Natural killer cell treated with Interleukin-12 subunit alpha and Interleukin-12 subunit beta and Interleukin-15 and Interleukin-18, amount 100 ng/mL, for 72 hours (primary cell): ENCODE results near the gene SCN7A. TPM values are rescaled to one million over a fixed set of nuclear protein-coding genes. Genes with fewer than 3 reads are reported as not detected.
"Not testable (repeated sequence)": the region's sequence is repeated elsewhere in the genome, so short reads cannot be mapped to it uniquely, and the experiment has no call there.

Source experiments
- ATAC-seq, 2 donors: fragments of 150-1000 bp; cut with Tn5 transposase in 1 of 2; sonication (Bioruptor Pico), chemical (Tn5 transposase) in 1 of 2; 2 replicates each; pipeline ENCODE4 v1.10.0; 2021
- DNase-seq: peaks from one replicate; pipeline ENCODE4 v3.0.0; 2022; ENCODE audit warnings: low spot score
- H3K27ac Mint-ChIP-seq, 2 donors: 1 replicate in 1 of 2; 2 replicates in 1 of 2; pipeline ENCODE4 v1.8.0; 2022; ENCODE audit warnings: mixed read lengths in 2 of 2, mild to moderate bottlenecking in 1 of 2, moderate library complexity in 1 of 2
- H3K27me3 Mint-ChIP-seq, 2 donors: 1 replicate in 1 of 2; 2 replicates in 1 of 2; pipeline ENCODE4 v1.8.0; 2022; ENCODE audit warnings: mixed read lengths in 2 of 2
- H3K36me3 Mint-ChIP-seq: one replicate; pipeline ENCODE4 v1.8.0; 2022; ENCODE audit warnings: mixed read lengths
- H3K4me1 Mint-ChIP-seq, 2 donors: 1 replicate in 1 of 2; 2 replicates in 1 of 2; pipeline ENCODE4 v1.8.0; 2022; ENCODE audit warnings: low read depth in 2 of 2, mixed read lengths in 2 of 2, mild to moderate bottlenecking in 1 of 2
- H3K4me3 Mint-ChIP-seq: one replicate; pipeline ENCODE4 v1.8.0; 2022; ENCODE audit warnings: mixed read lengths
- H3K9me3 Mint-ChIP-seq: 2 replicates; pipeline ENCODE4 v1.8.0; 2022; ENCODE audit warnings: mixed read lengths
- total RNA-seq, 2 donors: library from RNA; stranded (reverse); gene quantifications; one replicate each; pipeline ENCODE4 v1.2.3, GENCODE V29; 2022

The SCN7A gene
- total RNA-seq, 2 donors from 2014 or later = not detected

- H3K36me3 Mint-ChIP-seq = no peaks in the 10 kb centered on the region
- no peak overlapping the region for H3K27ac Mint-ChIP-seq
- H3K4me3 Mint-ChIP-seq = no peak overlapping the region
- ATAC-seq (no peak), DNase-seq (no peak)
- H3K27me3 Mint-ChIP-seq = peaks cover 11 to 13% of the 10 kb centered on the region in 2 donors
- no peaks in the 10 kb centered on the region for H3K9me3 Mint-ChIP-seq
- peaks cover 6% of the 10 kb centered on the region in 2 donors for H3K4me1 Mint-ChIP-seq
These were observed 120.5 kb downstream of the SCN7A start for GRCh38 chr2:166373539-166373938.

- Mint-ChIP-seq H3K36me3 (no peaks in the 10 kb centered on the region), H3K27me3 (peaks cover 8 to 13% of the 10 kb centered on the region in 2 donors), H3K4me3 (no peak overlapping the region), H3K9me3 (no peaks in the 10 kb centered on the region), H3K27ac (no peak overlapping the region), H3K4me1 (peaks cover 6% of the 10 kb centered on the region in 2 donors)
- ATAC-seq = no peak
- DNase-seq = no peak
These were observed 120.9 kb downstream of the SCN7A start for GRCh38 chr2:166373105-166373504.

- Mint-ChIP-seq H3K9me3 (no peaks in the 10 kb centered on the region), H3K4me1 (peaks cover 6% of the 10 kb centered on the region in 2 donors), H3K27me3 (peaks cover 0 to 9% of the 10 kb centered on the region in 2 donors), H3K27ac (no peak overlapping the region), H3K36me3 (no peaks in the 10 kb centered on the region), H3K4me3 (no peak overlapping the region)
- ATAC-seq = no peak
- no peak for DNase-seq
These were observed 122.0 kb downstream of the SCN7A start for GRCh38 chr2:166372046-166372445.

GRCh38 chr2:166365803-166366420, 128.1 kb downstream of the SCN7A start:
- Mint-ChIP-seq H3K9me3 (no peaks in the 10 kb centered on the region), H3K4me1 (no peaks in the 10 kb centered on the region), H3K4me3 (no peak overlapping the region), H3K36me3 (no peaks in the 10 kb centered on the region), H3K27me3 (no peaks in the 10 kb centered on the region), H3K27ac (no peak overlapping the region)
- DNase-seq (no peak), ATAC-seq (no peak)

GRCh38 chr2:166365239-166365638, 128.8 kb downstream of the SCN7A start:
- no peaks in the 10 kb centered on the region for H3K4me1 Mint-ChIP-seq
- ATAC-seq (no peak), DNase-seq (no peak)
- H3K36me3 Mint-ChIP-seq = no peaks in the 10 kb centered on the region
- no peaks in the 10 kb centered on the region for H3K9me3 Mint-ChIP-seq
- no peaks in the 10 kb centered on the region for H3K27me3 Mint-ChIP-seq
- H3K27ac Mint-ChIP-seq = no peak overlapping the region
- no peak overlapping the region for H3K4me3 Mint-ChIP-seq

- no peak overlapping the region for H3K27ac Mint-ChIP-seq
- DNase-seq (no peak), ATAC-seq (no peak)
- no peaks in the 10 kb centered on the region for H3K27me3 Mint-ChIP-seq
- H3K9me3 Mint-ChIP-seq = no peaks in the 10 kb centered on the region
- no peaks in the 10 kb centered on the region for H3K4me1 Mint-ChIP-seq
- no peaks in the 10 kb centered on the region for H3K36me3 Mint-ChIP-seq
- no peak overlapping the region for H3K4me3 Mint-ChIP-seq
These were observed 129.4 kb downstream of the SCN7A start for GRCh38 chr2:166364476-166365161.

GRCh38 chr2:166361351-166362153, 132.5 kb downstream of the SCN7A start:
- Mint-ChIP-seq H3K36me3 (no peaks in the 10 kb centered on the region), H3K9me3 (no peaks in the 10 kb centered on the region), H3K27ac (no peak overlapping the region), H3K27me3 (no peaks in the 10 kb centered on the region), H3K4me1 (no peaks in the 10 kb centered on the region), H3K4me3 (no peak overlapping the region)
- DNase-seq (no peak), ATAC-seq (no peak)

- Mint-ChIP-seq H3K4me1 (no peaks in the 10 kb centered on the region), H3K36me3 (no peaks in the 10 kb centered on the region), H3K4me3 (no peak overlapping the region), H3K27ac (no peak overlapping the region), H3K27me3 (no peaks in the 10 kb centered on the region), H3K9me3 (no peaks in the 10 kb centered on the region)
- no peak for ATAC-seq
- no peak for DNase-seq
These were observed 133.1 kb downstream of the SCN7A start for GRCh38 chr2:166360906-166361305.

GRCh38 chr2:166360426-166360825, 133.6 kb downstream of the SCN7A start:
- Mint-ChIP-seq H3K27me3 (no peaks in the 10 kb centered on the region), H3K4me3 (no peak overlapping the region), H3K9me3 (no peaks in the 10 kb centered on the region), H3K27ac (no peak overlapping the region), H3K36me3 (no peaks in the 10 kb centered on the region), H3K4me1 (no peaks in the 10 kb centered on the region)
- DNase-seq (no peak), ATAC-seq (no peak)

GRCh38 chr2:166357950-166358321, 136.1 kb downstream of the SCN7A start:
- ATAC-seq, H3K4me1 Mint-ChIP-seq, H3K36me3 Mint-ChIP-seq, H3K27ac Mint-ChIP-seq, H3K4me3 Mint-ChIP-seq, H3K9me3 Mint-ChIP-seq, H3K27me3 Mint-ChIP-seq, DNase-seq: not testable (repeated sequence)

- Mint-ChIP-seq H3K27me3 (no peaks in the 10 kb centered on the region), H3K4me1 (no peaks in the 10 kb centered on the region), H3K27ac (no peak overlapping the region), H3K4me3 (no peak overlapping the region), H3K36me3 (no peaks in the 10 kb centered on the region), H3K9me3 (peaks cover 2% of the 10 kb centered on the region)
- DNase-seq = no peak
- ATAC-seq = no peak
These were observed 136.7 kb downstream of the SCN7A start for GRCh38 chr2:166357068-166357949.
